H1 (cell line): Measurements from ENCODE around the gene KCNQ2. TPM values are rescaled to one million over a fixed set of nuclear protein-coding genes. Genes with fewer than 3 reads are reported as not detected.

Experiments
- BRCA1 ChIP-seq: IDR thresholded peaks from 2 replicates; pipeline ENCODE4 v1.6.1; 2012; ENCODE audit warnings: low read depth, low read length, improper control_type of control experiment
- EZH2 ChIP-seq: fragments of 200-600 bp; sonication (generic); IDR thresholded peaks from 2 replicates; pipeline ENCODE4 v1.7.1; 2012; ENCODE audit warnings: low read depth, mild to moderate bottlenecking, moderate library complexity, low read length, inconsistent platforms; ENCODE audit not compliant: severe bottlenecking
- KDM1A ChIP-seq: fragments of 200-600, 300-600 bp; sonication (generic); IDR thresholded peaks from 2 replicates; pipeline ENCODE4 v1.7.1; 2016; ENCODE audit warnings: mild to moderate bottlenecking, low read length, borderline replicate concordance
- KDM5A ChIP-seq: fragments of 200-600 bp; IDR thresholded peaks from 2 replicates; pipeline ENCODE4 v1.7.1; 2012; ENCODE audit warnings: mild to moderate bottlenecking, low read length, inconsistent platforms, mixed read lengths
- MAX ChIP-seq: IDR thresholded peaks from 2 replicates; pipeline ENCODE4 v1.6.1; 2012; ENCODE audit warnings: inconsistent platforms
- NANOG ChIP-seq: IDR thresholded peaks from 2 replicates; pipeline ENCODE4 v1.6.1; 2011; ENCODE audit warnings: low read length, low read depth, mild to moderate bottlenecking, inconsistent platforms; ENCODE audit not compliant: insufficient read depth, poor library complexity, severe bottlenecking
- RXRA ChIP-seq: IDR thresholded peaks from 2 replicates; pipeline ENCODE4 v1.6.1; 2011; ENCODE audit warnings: low read depth, mild to moderate bottlenecking, low read length, moderate library complexity; ENCODE audit not compliant: insufficient read depth
- SIX5 ChIP-seq: IDR thresholded peaks from 2 replicates; pipeline ENCODE4 v1.6.1; 2011; ENCODE audit warnings: mild to moderate bottlenecking, low read depth, low read length
- SUZ12 ChIP-seq: fragments of 200-600 bp; sonication (generic); IDR thresholded peaks from 2 replicates; pipeline ENCODE4 v1.6.1; 2012; ENCODE audit warnings: mild to moderate bottlenecking, inconsistent platforms, low read length, moderate library complexity, mixed read lengths
- TBP ChIP-seq: IDR thresholded peaks from 2 replicates; pipeline ENCODE4 v1.6.1; 2011; ENCODE audit warnings: low read depth, low read length, improper control_type of control experiment
- ZNF274 ChIP-seq: IDR thresholded peaks from 2 replicates; pipeline ENCODE4 v1.7.0; 2012; ENCODE audit warnings: low read length, borderline replicate concordance; ENCODE audit errors: extremely low read depth
- polyA plus RNA-seq, 7 experiments: library from polyadenylated mRNA; depleted of rRNA in 3 of 7; stranded (reverse) in 5 of 7; unstranded in 2 of 7; fragments of >200 nt in 5 of 7; fragments of 200-250 nt in 2 of 7; gene quantifications; 1 replicate in 5 of 7; 2 replicates in 1 of 7; 4 replicates in 1 of 7; pipeline versions ENCODE4 v1.2.1 to v1.2.3, GENCODE V29; 2011 to 2013; ENCODE audit warnings: missing spikeins in 2 of 7, mixed read lengths in 2 of 7
- total RNA-seq: library from RNA; stranded (reverse); fragmentation: NEBNext Ultra II Directional; extraction: Animal tissue kit (Norgen Biotek cat#: 25700); gene quantifications from 2 replicates; pipeline ENCODE4 v1.2.1, GENCODE V29; 2021

The KCNQ2 gene
- total and polyA plus RNA-seq, 2 of the 8 experiments (the other 6 are each of a cell fraction or from before 2014, with no cell fraction given) = 82.6 to 243 TPM

- TF ChIP-seq BRCA1 (no peak), KDM5A (no peak), ZNF274 (no peak), NANOG (no peak), SIX5 (no peak), SUZ12 (no peak), TBP (no peak), EZH2 (no peak), KDM1A (no peak), MAX (no peak), RXRA (no peak)
Measured at GRCh38 chr20:63367446-63368055, 104.9 kb downstream of the KCNQ2 start (continued).
